Nephron (organoid): ENCODE data around the gene DGKD.

ENCODE experiments used
- H3K27ac Mint-ChIP-seq, 3 experiments: 2 replicates each; pipeline ENCODE4 v1.8.0; 2020; ENCODE audit warnings: mixed read lengths in 3 of 3, mild to moderate bottlenecking in 2 of 3, moderate library complexity in 1 of 3
- H3K27me3 Mint-ChIP-seq: 2 replicates; pipeline ENCODE4 v1.8.0; 2021; ENCODE audit warnings: low read depth, mild to moderate bottlenecking, moderate library complexity, mixed read lengths
- H3K36me3 Mint-ChIP-seq: 2 replicates; pipeline ENCODE4 v1.8.0; 2020; ENCODE audit warnings: low read depth, mixed read lengths
- H3K4me1 Mint-ChIP-seq: 2 replicates; pipeline ENCODE4 v1.8.0; 2020; ENCODE audit warnings: mixed read lengths
- H3K4me3 Mint-ChIP-seq, 3 experiments: 2 replicates each; pipeline ENCODE4 v1.8.0; 2020; ENCODE audit warnings: mild to moderate bottlenecking in 3 of 3, mixed read lengths in 3 of 3, moderate library complexity in 2 of 3
- H3K9me3 Mint-ChIP-seq: 2 replicates; pipeline ENCODE4 v1.8.0; 2020; ENCODE audit warnings: mixed read lengths
- CTCF ChIP-seq, 3 experiments: fragments of 200-600 bp; sonication (generic); IDR thresholded peaks; one replicate each; pipeline ENCODE4 v1.5.0; 2021; ENCODE audit warnings: antibody characterized with exemption in 3 of 3; ENCODE audit not compliant: unreplicated experiment in 3 of 3

Gene DGKD

DNA sequence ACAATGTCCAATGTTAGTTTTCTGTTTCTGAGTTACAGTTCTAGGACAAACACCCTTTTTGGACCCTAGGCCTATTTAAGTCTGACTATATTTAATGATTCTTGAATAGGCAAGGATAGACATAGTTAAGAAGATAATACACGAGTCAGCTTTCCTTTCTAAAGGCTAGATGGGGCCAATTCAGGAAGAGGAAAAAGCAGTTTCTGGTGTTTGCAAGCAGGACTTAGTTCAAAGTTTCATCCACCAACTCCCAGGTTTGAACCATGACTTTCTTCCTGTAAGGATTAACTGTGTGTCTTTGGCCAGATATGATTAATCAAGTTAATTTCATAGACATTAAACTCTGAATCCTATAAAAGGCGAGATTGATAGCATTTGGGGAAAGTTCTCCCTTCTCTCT, 145.6 kb downstream of the DGKD start:
- H3K9me3 Mint-ChIP-seq, result peaks cover 34% of the 10 kb centered on the region
- peaks cover 85% of the 10 kb centered on the region for H3K36me3 Mint-ChIP-seq
- H3K27ac Mint-ChIP-seq, result no peak overlapping the region
- no peaks in the 10 kb centered on the region for H3K27me3 Mint-ChIP-seq
- no peak overlapping the region for H3K4me3 Mint-ChIP-seq
- no peaks in the 10 kb centered on the region for H3K4me1 Mint-ChIP-seq
- no peak for TF ChIP-seq CTCF (IDR thresholded peaks at IDR 0.05; ENCODE audit: unreplicated experiment in 3 of 3)

DNA sequence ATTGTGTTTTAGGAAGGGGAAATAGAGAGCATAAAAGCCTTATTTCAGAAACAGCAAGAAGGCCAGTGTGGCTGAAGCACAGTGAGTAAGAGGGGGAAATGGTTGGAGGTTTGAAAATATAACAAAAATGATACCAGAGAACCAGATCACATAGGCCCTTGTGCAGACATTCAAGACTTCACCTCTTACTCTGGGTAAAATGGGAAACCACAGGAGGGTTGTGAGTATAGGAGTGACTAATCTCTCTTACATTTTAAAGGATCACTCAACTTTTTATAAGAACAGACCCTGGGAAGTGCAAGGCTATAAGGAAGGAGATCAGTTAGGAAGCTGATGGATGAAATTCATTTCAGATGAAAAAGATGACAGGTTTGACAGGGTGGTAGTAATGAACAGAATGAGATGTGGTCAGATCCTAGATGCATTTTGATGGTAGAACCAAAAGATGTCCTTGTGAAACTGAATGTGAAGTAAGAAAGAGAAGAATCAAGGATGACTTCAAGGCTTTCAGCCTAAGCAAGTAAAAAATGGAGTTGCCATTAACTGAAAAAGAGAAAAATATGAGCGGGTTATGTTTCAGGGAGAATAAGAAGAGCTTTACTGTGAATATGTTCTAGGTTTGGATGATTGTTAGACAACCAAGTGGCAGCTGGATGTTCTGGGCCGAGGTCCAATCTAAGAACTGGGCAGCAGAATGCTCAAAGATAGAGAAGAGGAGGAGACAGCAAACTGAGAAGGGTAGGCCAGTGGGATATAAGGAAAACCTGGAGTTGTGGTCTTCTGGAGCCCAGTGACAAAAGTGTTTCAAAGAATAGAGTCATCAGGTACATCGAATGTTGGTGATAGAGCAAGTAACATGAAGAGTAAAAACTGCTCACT, 147.1 kb downstream of the DGKD start:
- TF ChIP-seq CTCF (IDR thresholded peaks at IDR 0.05; ENCODE audit: unreplicated experiment in 3 of 3), result no peak
- no peaks in the 10 kb centered on the region for H3K4me1 Mint-ChIP-seq
- no peaks in the 10 kb centered on the region for H3K27me3 Mint-ChIP-seq
- H3K36me3 Mint-ChIP-seq, result peaks cover 92% of the 10 kb centered on the region
- H3K9me3 Mint-ChIP-seq, result peaks cover 45% of the 10 kb centered on the region
- H3K4me3 Mint-ChIP-seq, result no peak overlapping the region
- no peak overlapping the region for H3K27ac Mint-ChIP-seq

DNA sequence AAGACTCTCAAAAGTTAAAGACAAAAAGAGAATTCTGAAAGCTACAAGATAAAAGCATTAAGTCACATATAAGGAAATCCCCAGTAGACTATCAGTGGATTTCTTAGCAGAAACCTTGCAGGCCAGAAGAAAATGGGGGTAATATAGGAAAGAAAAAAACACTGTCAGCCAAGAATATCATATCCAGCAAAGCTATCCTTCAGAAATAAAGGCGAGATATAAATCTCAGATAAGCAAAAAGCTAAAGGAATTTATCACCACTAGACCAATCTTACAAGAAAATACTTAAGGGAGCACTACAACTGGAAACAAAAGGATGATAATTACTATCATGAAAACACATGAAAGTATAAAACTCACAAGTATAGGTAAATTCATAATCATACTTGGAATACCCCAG, 149.2 kb downstream of the DGKD start:
- no peak overlapping the region for H3K4me3 Mint-ChIP-seq
- H3K4me1 Mint-ChIP-seq, result no peaks in the 10 kb centered on the region
- no peak for TF ChIP-seq CTCF (IDR thresholded peaks at IDR 0.05; ENCODE audit: unreplicated experiment in 3 of 3)
- H3K27ac Mint-ChIP-seq, result no peak overlapping the region
- H3K27me3 Mint-ChIP-seq, result no peaks in the 10 kb centered on the region
- H3K9me3 Mint-ChIP-seq, result peaks cover 45% of the 10 kb centered on the region
- peaks cover 91% of the 10 kb centered on the region for H3K36me3 Mint-ChIP-seq

DNA sequence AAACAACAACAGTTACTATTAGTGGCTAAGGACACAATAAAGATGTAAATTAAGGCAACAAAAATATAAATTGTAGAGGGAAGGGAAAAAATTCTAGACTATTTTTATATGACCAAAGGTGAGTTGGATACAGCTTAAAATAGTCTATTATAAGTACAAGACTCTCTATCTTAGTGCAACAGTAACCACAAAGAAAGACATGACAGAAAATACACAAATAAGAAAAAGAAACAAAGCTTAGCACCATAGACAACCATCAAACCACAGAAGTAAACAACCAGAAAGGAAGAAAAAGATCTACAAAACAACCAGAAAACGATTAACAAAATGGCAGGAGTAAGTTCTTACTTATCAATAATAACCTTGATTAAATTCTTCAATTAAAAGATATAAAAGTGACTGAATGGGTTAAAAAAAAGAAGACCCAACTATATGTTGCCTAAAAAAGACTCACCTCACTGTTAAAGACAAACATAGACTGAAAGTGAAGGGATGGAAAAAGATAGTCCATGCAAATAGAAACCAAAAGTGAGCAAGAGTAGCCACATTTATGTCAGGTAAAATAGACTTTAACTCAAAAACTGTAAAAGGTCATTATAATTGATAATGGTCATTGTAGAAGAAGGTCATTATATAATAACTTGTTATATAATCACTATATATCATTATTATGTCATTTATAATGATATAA, 149.8 kb downstream of the DGKD start:
- Mint-ChIP-seq H3K36me3 (peaks cover 87% of the 10 kb centered on the region), H3K4me1 (no peaks in the 10 kb centered on the region), H3K4me3 (no peak overlapping the region), H3K27me3 (no peaks in the 10 kb centered on the region), H3K27ac (no peak overlapping the region), H3K9me3 (peaks cover 45% of the 10 kb centered on the region)
- no peak for TF ChIP-seq CTCF (IDR thresholded peaks at IDR 0.05; ENCODE audit: unreplicated experiment in 3 of 3)

DNA sequence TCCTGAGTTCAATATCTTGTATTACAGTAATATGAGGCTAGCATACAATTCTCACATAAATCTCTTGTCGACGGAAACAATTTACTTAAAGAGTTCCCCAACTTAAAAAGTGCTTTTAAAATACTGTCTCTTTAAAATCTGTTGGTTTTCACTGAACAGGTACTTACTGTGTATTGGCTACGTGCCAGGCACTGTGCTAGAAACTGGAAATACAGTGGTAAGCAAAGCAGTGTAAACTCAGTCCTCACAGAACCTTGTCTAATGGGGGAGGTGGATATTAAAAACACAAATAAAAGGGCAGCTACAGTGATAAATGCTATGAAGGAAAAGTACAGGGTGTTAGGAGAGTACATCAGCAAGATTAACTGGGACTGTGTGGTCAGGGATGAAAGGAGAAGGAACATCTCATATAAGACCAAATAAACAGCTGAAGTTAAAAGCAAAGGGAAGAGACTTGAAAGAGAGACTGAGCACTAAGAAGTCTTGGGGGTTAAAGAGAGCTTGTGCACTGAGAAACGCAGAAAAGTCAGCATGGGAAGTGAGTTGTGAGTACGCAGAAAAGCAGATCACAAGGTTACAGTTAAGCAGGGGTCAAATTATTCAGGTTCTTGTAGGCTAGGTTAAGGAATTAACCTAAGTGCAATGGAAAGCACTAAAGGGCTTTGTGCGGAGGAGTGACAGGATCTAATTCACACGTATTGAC, 159.8 kb downstream of the DGKD start:
- H3K27me3 Mint-ChIP-seq, result no peaks in the 10 kb centered on the region
- no peak overlapping the region for H3K4me3 Mint-ChIP-seq
- no peaks in the 10 kb centered on the region for H3K9me3 Mint-ChIP-seq
- H3K4me1 Mint-ChIP-seq, result peaks cover 5% of the 10 kb centered on the region
- H3K27ac Mint-ChIP-seq, result peak overlapping the region in 2 of 3 experiments; percentile 40 to 79
- H3K36me3 Mint-ChIP-seq, result peaks cover 55% of the 10 kb centered on the region
- no peak for TF ChIP-seq CTCF (IDR thresholded peaks at IDR 0.05; ENCODE audit: unreplicated experiment in 3 of 3)
